ENCODE data around the gene POLR2B. TPM values are rescaled to one million over a fixed set of nuclear protein-coding genes. Genes with fewer than 3 reads are reported as not detected.

POLR2B gene
- total RNA-seq, 4 donors from 2014 or later, result 58.0 to 109 (median 83.3) TPM

GRCh38 chr4:56986952-56987351 is 8.3 kb downstream of the POLR2B start:
- TF ChIP-seq, protein P1, sequence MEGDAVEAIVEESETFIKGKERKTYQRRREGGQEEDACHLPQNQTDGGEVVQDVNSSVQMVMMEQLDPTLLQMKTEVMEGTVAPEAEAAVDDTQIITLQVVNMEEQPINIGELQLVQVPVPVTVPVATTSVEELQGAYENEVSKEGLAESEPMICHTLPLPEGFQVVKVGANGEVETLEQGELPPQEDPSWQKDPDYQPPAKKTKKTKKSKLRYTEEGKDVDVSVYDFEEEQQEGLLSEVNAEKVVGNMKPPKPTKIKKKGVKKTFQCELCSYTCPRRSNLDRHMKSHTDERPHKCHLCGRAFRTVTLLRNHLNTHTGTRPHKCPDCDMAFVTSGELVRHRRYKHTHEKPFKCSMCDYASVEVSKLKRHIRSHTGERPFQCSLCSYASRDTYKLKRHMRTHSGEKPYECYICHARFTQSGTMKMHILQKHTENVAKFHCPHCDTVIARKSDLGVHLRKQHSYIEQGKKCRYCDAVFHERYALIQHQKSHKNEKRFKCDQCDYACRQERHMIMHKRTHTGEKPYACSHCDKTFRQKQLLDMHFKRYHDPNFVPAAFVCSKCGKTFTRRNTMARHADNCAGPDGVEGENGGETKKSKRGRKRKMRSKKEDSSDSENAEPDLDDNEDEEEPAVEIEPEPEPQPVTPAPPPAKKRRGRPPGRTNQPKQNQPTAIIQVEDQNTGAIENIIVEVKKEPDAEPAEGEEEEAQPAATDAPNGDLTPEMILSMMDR (IDR thresholded peaks at IDR 0.05; ENCODE audit: low read depth), result no peak

DNA sequence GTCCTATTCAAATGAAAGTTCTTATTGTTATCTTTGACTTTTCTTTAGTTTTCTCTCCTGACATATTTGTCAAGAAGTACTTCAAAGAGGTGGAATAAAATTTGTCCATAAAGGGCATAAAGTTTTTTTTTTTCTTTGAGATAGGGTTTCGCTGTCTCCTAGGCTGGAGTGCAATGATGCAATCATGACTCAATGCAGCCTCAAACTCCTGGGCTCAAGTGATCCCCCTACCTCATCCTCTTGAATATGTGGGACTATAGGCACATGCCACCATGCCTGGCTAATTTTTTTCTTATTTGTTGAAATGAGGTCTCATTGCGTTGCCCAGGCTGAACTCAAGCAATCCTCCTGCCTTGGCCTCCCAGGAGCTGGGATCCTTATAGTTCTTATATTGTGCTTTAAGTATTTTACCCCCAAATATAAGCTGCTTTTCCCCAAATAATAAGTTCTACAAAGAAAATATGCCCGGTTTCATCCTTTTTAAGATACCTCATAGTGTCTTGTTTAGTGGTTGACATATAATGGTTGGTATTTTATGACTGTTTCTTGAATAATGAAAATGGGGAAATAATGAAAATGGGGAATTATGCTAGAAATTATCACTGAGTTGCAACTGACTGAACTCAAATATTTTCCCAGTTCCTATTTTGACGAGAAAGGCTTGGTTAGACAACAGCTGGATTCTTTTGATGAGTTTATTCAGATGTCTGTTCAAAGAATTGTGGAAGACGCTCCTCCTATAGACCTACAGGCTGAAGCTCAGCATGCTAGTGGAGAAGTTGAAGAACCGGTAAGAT is 11.6 kb downstream of the POLR2B start:
- TF ChIP-seq, protein P1 (IDR thresholded peaks at IDR 0.05; ENCODE audit: low read depth), result no peak

DNA sequence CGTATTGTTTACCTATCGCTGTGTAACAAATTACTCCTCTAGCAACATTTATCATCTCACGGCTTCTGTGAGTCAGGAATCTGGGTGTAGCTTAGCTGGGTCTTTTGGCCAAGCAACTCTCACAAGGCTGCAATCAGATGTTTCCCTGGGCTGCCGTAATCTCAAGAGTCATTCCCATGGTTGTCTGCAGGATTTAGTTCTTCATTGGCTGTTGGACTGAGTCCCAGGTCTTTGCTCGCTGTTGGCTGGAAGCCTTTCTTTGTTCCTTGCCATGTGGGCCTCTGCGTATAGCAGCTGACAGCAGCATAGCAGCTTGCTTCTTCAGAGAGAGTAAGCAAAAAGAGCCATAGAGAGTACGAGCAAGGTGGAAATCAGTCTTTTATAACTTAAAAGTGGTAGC is 16.8 kb downstream of the POLR2B start:
- TF ChIP-seq, protein P1 (IDR thresholded peaks at IDR 0.05; ENCODE audit: low read depth), result no peak

DNA sequence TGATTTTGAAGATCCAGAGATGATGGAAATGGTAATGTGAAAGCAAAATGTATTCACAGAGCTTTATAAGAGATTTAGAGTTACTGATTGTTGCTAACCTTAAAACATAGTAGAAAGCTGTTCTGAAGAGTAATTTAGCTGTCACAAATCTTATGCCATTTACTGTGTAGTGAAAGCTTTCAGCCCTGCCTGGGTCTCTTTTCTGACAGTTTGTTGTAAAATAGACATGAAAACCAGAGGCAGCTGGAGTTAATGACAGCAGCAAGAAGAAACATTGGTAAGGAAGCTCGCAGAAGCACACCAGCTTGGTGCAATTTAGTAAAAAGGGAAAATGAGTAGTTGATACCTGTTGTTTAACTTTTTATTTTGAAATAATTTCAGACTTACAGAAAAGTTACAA is 21.1 kb downstream of the POLR2B start:
- TF ChIP-seq, protein P1 (IDR thresholded peaks at IDR 0.05; ENCODE audit: low read depth), result no peak

- TF ChIP-seq, protein P1 (IDR thresholded peaks at IDR 0.05; ENCODE audit: low read depth), result no peak
Observed at GRCh38 chr4:57013543-57014120, 34.9 kb downstream of the POLR2B start.

GRCh38 chr4:57018980-57019379 is 40.3 kb downstream of the POLR2B start:
- TF ChIP-seq, protein P1 (IDR thresholded peaks at IDR 0.05; ENCODE audit: low read depth), result no peak

GRCh38 chr4:57020467-57021101 is 41.9 kb downstream of the POLR2B start:
- TF ChIP-seq, protein P1 (IDR thresholded peaks at IDR 0.05; ENCODE audit: low read depth), result no peak

Measured in subcutaneous adipose tissue (tissue), 4 donors.